Measurements from ENCODE around the gene KIAA1671.
A peak's percentile ranks its signal among the peaks of the same experiment; 100 is the strongest.
"Not testable (repeated sequence)": the region's sequence is repeated elsewhere in the genome, so short reads cannot be mapped to it uniquely, and the experiment has no call there.

Gene KIAA1671

DNA sequence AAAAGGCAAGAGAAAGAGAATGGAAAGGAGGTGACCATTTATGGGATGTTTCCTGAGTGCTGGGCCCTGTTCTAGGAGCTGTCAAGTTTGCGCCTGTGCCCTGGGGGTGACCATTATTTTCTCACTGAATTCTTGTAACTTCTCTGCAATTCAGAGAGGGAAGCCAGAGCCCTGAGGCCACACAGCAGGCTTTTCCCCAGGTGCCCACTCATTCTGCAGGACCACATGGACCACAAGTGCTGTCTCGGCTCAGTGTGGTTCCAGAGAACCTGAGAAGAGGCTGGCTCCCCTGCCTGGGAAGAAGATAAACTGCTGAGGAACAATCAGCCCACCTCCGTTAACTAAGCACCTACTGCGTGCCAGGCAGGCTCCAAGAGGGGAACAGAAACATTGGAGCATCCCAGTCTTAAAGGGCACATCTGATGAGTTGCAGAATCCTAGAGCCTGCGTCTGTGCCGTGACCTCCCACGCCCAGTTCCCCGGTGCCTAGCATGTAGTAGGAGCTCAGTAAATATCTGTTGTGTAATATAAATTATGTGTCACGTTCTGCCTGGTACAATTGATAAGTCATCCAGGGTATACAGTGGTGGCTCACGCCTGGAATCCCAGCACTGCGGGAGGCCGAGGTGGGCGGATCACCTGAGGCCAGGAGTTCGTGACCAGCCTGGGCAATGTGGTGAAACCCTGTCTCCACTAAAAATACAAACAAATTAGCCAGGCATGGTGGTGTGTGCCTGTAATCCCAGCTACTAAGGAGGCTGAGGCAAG is 215.5 kb downstream of the KIAA1671 start:
- no peak for DNase-seq (ENCODE audit: low read depth in 3 of 3, low spot score in 1 of 3)

DNA sequence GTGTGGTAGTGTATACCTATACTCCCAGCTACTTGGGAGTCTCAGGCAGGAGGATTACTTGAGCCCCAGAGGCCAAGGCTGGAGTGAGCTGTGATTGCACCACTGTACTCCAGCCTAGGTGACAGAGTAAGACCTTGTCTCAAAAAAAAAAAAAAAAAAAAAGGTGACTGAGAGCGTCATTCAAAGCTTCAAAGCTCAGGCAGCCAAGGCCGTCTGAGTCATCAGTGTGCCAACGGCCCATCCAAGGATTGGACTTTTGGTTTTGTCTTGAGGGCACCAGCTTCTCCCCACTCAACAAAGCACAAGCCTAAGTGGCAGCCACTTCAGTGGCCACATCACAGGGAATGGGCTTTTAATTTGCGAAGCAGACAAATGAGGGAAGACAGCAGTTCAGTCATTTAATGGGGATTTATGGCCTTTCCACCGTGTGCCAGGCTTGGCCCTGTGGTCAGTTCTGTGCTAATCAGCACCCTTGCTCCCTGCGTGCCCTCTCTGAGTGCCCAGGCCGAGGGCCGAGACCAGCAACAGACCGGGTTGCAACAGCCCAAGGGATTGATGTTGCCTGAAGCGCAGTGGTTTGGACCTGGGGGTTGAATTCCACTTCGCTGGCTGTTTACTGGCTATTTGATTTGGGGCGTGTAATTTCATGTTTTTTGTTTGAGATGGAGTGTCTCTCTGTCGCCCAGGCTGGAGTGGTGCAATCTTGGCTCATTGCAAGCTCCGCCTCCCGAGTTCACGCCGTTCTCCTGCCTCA is 216.9 kb downstream of the KIAA1671 start:
- DNase-seq (ENCODE audit: low read depth in 3 of 3, low spot score in 1 of 3) = no peak

DNA sequence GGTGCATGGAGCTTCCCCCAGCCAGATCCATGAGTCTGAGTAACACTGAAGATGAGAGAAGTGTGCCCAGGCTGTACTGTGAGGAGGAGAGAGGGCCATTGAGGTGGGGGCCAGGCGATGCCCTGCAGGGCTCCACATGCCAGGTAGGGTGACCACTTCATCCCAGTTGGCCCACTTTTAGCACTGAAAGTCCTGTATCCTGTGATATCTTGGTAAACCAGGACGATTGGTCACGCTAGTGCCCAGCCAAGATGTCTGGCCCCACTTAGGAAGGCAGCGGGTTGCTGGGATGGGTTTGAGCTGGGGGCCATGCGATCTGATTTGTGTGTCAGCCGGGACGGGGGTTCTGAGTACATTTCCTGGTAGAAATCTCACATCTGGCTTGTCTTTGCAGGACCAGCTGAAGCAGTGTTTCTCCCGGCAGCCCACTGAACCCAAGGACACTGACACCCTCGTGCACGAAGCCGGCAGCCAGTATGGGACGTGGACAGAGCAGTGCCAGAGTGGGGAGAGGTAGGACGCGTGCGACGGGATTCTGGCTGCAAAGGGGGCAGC is 218.0 kb downstream of the KIAA1671 start:
- no peak for DNase-seq (ENCODE audit: low read depth in 3 of 3, low spot score in 1 of 3)

DNA sequence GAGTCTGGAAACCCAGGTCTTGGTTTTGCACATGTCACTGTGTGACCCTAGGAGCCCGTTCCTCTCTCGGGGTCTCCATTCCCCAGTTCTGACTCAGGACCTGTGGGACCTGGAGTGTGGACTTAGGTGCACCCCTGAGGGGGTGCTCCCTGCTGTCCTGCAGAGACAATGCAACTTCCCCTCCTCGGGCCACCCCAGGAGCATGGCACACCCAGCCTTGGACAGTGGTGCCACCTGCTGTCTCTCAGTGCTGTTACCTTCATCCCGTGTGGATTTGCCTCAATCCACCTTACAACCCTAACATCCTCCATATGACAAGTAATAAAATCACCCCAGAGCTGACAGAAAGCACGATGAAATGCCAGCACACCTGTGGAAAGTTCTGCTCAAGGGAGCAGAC is 219.6 kb downstream of the KIAA1671 start:
- no peak for DNase-seq (ENCODE audit: low read depth in 3 of 3, low spot score in 1 of 3)

DNA sequence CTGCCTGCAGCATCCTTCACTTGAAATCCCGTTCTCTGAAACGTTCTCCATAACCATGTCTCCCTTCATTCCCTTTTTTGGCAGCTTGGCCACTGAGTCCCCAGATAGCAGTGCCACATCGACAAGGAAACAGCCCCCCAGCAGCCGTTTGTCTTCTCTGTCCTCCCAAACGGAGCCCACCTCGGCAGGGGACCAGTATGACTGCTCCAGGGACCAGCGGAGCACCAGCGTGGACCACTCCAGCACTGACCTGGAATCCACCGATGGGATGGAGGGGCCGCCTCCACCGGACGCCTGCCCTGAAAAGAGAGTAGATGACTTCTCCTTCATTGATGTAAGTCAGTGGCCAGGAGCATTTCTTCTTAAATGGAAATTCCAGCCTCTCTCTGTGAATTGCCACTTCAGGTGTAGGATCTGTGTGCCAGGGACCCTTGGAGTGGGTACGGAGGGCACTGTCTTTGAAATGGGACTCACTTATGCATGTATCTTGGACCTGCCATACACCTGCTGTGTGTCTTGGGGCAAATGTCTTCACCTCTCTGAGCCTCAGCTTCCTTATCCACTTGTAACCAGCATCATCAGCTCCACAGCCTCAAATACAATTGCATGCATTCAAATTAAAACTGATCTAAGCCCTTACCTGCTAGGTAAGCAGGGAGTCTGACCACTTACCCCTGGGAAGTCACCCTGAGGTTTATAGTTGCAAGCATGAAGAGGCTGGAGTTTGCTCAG is 221.8 kb downstream of the KIAA1671 start:
- DNase-seq (ENCODE audit: low read depth in 3 of 3, low spot score in 1 of 3) = no peak

DNA sequence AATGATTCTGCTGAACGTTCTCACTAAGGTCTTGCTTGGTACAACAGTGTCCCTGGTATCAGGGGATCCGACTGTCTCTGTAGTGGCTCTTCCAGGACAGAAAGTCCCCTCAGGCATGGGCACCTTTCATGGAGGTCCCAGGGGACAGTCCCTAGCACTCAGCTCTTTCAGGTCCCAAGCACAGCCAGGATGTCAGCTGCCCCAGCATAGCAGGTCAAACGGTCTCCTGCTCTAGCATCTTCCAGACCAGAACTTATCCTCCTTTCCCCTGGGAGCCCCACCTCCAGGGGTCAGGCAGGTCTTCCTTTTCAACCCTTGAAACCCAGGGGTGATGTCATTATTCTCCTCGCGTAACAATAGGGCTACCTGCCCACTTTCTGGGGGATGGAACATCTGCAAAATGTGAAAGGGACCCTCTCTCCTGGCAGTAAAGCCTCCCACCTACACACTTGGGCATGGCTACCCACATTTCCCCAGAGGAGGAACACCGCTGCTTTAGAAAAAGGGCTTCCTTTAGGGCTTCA is 222.4 kb downstream of the KIAA1671 start:
- no peak for DNase-seq (ENCODE audit: low read depth in 3 of 3, low spot score in 1 of 3)

DNA sequence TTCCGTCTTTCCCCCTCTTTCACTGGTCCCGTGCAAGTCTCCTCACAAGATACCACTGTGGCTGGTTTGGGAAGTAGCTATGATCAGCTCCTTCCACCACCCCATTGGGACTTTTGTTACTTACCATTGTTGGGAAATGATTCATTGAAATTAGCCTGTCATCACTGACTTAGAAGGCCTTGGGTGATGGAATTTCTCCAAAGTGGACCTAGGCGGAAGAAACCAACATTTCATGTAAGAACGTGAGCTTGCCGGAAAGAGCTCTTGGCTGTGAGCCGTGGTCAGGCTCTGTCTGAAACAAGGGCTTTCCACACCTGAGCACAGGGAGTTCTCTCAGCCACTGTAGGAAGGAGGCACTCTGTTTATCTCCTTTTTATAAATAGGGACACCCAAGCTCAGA is 223.7 kb downstream of the KIAA1671 start:
- no peak for DNase-seq (ENCODE audit: low read depth in 3 of 3, low spot score in 1 of 3)

DNA sequence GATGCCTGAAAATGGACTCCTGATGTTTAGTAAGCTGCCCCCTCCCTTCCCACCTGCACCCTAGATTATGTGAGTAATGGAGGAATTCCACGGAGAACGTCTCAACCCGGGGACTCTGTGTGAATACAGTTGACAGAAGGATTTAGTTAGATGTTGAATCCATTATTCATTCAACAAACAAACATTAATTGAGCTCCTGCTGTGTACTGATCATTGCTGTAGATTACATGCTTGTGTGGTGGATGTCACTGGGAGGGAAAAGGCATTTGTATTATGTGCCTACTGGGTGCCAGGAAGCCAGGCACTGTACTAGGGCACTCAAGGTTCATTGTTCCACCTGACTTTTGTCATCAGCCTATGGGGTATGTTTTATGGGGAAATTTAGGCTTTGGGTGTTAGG is 224.3 kb downstream of the KIAA1671 start:
- DNase-seq (ENCODE audit: low read depth in 3 of 3, low spot score in 1 of 3) = no peak

DNA sequence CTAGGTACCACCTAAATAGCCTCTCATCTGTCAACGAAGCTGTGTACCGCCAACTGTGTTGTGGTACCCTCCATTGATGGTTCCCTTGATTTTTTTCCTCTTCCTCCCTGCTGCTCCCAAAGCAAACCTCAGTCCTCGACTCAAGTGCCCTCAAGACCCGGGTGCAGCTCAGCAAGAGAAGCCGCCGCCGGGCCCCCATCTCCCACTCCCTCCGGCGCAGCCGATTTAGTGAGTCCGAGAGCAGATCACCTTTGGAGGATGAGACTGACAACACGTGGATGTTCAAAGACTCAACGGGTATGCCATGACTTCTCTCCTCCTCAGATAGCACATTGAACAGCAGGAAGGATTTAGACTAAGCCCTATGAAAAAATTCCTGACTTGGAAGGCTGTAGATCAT is 224.7 kb downstream of the KIAA1671 start:
- DNase-seq (ENCODE audit: low read depth in 3 of 3, low spot score in 1 of 3) = no peak

DNA sequence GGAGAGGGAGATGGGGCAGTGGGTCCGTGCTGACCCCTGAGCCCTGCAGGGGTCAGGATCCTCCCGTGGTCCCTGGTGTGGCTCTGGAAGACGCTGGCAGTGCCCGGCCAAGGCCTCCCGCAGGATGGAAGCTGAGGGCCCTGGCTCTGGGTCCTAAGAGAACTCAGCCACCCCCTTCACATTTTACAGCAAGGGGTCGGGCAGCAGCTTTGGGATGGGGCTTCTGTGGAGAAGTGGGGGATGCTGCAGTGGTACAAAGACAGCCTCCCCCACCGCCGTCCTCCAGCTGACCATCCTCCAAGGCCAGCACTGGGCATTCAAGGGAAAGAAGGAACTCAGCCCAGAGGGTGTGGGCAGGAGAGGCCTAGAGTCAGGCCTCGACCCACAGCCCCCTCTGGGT is 225.4 kb downstream of the KIAA1671 start:
- no peak for DNase-seq (ENCODE audit: low read depth in 3 of 3, low spot score in 1 of 3)

DNA sequence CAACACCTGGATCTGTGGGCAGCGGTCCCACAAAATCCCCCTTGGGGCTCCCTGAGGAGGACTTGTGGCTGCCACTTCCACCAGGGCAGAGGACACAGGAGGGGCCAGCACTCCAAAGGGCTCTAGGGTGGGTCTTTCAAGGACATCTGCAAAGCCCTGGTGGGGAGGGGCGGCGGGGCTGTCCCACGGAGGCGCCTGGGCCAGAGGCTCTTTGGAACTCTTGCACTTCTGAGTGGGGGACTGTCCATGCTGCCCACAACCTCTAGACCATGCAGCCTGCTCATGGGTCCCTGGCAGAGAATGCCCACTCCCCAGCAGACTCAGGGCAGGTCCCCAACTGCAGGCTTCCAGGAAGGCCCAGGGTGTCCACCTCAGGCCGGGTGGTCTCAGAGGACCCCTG is 225.8 kb downstream of the KIAA1671 start:
- peak in 1 of 3 donors; percentile 12 for DNase-seq (ENCODE audit: low read depth in 3 of 3, low spot score in 1 of 3)

DNA sequence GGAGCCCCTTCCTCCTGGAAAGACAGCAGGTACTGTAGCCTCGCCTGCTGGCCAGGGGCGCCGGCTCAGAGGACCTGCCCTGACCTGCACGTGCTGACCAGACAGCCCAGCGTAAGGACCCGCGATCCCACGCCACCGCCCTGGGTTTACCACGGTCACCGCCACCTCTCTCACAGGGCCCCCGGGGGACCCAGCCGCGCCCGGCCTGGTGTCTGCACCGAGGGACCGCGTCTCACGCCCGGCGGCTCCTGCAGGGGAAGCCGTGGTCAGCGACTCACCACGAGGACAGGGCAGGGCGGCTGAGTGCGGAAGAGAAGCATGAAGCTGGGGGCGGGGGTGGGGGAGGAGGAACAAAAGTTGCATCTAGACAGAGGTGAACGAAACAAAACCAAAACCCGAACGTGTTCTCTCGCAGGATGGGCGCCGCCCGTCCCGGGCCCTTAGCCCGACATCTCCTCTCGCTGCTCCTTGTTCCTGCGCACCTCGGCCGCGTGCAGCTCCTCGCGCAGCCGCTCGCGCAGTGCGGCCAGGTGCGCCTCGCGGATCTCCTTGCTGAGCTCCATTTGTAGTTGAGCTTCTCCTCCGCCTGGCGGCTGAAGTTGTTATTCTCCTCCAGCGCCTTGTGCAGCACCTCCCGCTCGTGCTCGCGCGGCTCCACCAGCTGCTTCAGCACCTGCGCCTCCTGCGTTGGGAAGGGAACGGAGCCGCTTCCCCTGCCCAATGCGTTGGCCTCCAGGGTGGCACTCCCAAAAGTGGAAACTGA is 226.5 kb downstream of the KIAA1671 start:
- not testable (repeated sequence) for DNase-seq (ENCODE audit: low read depth in 3 of 3, low spot score in 1 of 3)

DNA sequence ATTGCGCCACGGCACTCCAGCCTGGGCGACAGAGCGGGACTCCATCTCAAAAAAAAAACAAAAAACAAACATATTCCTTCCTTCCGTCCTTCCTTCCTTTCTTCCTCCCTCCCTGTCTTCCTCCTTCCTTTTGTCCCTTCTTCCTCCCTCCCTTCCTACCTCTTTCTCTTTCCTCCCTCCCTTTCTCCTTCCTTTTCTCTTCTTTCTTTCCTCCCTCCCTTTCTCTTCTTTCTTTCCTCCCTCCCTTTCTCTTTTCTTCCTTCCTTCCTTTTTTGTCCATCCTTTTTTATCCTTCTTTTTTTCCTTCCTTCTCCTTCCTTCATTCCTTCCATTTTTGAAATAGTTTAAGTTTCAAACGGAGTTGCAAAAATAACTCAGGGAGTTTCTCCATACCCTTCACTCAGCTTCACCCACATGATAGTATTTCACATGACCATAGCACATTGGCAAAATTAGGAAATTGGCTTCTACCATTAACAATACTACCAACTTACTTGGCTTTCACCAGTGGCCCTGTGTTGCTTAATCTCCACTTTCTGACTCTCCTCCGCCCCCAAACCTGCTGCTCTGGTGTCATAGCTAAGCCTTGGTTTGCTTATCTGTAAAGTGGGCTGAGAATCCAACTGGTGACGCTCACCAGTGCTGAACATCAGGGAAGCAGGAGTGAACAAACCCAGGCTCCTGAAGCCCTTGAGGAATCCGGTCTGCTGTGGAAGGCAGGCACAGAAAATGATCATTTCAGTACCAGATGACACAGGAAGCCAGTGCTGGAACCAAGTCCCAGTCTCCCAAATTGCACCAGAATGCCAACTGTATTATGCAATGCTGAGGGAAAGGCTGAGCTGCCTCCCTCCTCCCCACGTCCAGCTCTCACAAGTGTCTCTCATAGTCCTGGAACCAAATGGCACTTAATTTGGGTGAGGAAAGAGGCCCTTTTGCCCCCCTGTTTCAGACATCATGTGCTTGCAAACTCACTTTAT is 229.9 kb downstream of the KIAA1671 start:
- no peak for DNase-seq (ENCODE audit: low read depth in 3 of 3, low spot score in 1 of 3)

DNA sequence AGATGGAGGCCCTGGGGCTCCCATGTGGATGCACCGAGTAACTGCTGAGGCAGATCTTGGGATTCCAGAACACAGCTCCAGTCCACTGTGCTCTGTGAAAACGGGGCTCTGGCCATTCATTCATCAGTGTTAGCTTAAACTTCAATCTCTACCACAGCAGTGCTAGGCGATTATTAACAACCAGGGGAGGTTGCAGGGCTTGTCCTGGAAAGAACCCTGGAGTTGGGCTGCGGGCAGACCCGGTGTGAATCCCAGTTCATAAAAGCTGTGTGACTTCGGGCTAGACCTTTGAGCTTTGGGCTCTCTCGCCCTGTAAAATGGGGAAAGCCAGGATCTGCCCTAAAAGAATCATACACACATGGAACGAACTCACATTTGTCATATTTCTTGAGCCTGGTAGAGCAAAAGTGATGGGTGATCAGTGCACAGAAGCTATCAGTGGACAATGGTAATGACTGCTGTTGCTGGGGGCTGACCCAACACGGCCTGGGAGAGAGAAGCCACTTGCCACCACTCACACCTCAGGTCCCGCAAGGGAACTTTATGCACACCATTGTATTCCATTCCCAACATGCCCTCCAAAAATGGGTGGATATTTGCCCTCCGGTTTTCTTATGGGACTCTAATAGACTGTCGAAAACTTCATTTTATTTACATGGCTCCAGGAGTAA is 231.6 kb downstream of the KIAA1671 start:
- no peak for DNase-seq (ENCODE audit: low read depth in 3 of 3, low spot score in 1 of 3)

DNA sequence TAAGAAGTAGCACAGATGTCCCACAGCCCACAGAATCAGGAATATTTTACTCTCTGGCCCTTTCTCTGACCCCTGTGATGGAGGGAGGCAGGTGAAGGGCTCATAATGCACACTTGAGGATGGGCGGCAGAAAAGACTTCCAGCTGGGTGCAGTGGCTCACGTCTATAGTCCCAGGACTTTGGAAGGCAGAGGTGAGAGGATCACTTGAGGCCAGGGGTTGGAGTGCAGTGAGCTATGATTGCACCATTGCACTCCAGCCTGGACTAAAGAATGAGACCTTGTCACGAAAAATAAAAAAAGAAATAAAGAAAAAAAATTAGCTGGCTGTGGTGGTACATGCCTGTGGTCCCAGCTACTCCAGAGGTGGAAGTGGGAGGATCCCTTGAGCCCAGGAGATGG is 233.6 kb downstream of the KIAA1671 start:
- no peak for DNase-seq (ENCODE audit: low read depth in 3 of 3, low spot score in 1 of 3)

DNA sequence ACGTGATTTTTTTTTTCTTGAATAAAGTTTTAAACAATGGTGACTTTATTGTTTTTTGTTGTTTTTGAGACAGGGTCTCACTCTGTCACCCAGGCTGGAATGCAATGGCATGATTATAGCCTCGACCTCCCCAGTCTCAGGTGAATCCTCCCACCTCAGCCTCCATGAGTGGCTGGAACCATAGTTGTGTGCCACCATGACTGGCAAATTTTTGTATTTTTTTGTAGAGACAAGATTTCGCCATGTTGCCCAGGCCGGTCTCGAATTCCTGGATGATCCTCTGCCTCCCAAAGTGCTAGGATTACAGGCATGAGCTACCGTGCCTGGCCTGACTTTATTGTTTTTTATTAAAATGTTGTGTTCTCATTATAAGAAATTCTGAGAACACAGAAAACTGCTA is 235.0 kb downstream of the KIAA1671 start:
- DNase-seq (ENCODE audit: low read depth in 3 of 3, low spot score in 1 of 3) = no peak

DNA sequence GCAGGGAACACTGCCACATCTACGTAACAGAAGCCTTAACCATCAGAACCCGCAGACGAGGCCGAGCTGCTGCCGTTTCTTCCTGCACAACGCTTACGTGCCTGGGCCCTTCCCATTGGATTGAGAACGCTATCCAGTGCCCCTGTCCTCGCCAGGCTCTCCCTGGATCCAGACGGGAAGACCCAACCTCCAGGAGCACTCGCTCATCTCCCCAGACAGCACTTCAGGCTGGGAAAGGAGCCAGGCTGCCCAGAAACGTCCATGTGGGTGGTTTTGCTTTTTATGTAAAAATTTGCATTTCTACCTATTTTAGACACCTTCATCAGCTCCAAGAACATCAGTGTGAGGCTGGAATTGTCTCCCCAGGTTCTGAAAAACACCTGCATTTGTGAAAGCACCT is 239.9 kb downstream of the KIAA1671 start:
- DNase-seq (ENCODE audit: low read depth in 3 of 3, low spot score in 1 of 3) = no peak

DNA sequence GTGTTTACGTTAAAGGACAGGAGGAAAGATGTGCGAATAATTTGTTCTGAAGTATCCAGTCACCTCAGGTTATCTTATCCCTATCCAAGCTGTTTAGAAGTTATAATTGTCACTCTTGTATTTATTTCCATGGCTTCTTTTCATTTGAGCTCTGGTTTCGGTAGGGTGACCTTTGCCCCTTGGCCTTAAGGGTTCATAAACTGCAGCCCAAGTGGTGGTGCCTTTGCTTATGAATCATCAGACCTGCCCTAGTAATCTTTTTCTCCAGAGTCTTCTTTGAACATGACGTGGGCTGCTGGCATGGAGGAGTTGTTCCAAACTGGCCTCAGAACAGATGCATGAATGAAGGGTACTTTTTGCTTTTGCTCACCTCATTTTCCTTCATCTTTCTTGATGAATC is 240.6 kb downstream of the KIAA1671 start:
- no peak for DNase-seq (ENCODE audit: low read depth in 3 of 3, low spot score in 1 of 3)

DNA sequence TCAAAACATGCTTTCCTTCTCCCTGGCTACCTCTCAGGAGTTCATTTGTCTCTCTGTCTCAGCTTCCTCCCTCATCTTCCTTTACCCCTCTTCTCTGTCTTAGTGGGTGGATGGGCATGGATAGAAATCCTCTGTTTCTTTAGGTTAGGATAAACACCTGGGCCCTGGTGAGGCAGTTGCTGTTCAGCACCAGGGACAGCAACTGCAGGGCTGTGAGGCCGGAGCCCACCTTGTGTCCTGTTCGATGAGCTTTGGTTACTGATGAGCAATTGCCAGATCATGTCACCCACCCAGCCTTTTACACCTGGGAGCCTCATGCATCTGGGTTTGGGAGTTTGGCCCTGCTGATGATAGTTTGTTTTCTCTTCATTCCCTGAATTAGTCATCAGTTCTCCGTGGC is 241.0 kb downstream of the KIAA1671 start:
- DNase-seq (ENCODE audit: low read depth in 3 of 3, low spot score in 1 of 3) = no peak
